K562 treated with DMSO at 1 percent for 48 hours (cell line): ENCODE measurements around the gene CDK19. TPM values are rescaled to one million over a fixed set of nuclear protein-coding genes. Genes with fewer than 3 reads are reported as not detected.

ENCODE experiments used
- total RNA-seq: library from RNA; unstranded; fragments of 300-600 nt; gene quantifications from 2 replicates; pipeline ENCODE4 v1.2.3, GENCODE V29; 2022; ENCODE audit warnings: low replicate concordance; ENCODE audit errors: extremely low read depth

The CDK19 gene
- not detected in 2 replicates for total RNA-seq

GRCh38 chr6:110815411-110816409 lies at the start of gene CDK19:
Gene CDK19, minus strand, starts transcription at chr6:110815469. Its CDS starts 333 bp downstream, at chr6:110815136.

Other genes starting within 250 kb of the CDK19 start
- not detected in 2 replicates for gene AMD1, start 59.3 kb upstream of the CDK19 start, total RNA-seq
- not detected in 2 replicates for gene GTF3C6, start 143.2 kb upstream of the CDK19 start, total RNA-seq
- gene RPF2, start 166.6 kb upstream of the CDK19 start, total RNA-seq = not detected in 2 replicates